Retina (tissue), 1 donor: Measurements from ENCODE around the gene LURAP1L.

Source experiments
- DNase-seq: peaks from one replicate; pipeline ENCODE4 v3.0.0-alpha.2; 2016

Gene LURAP1L

GRCh38 chr9:12813960-12814876, 39.4 kb downstream of the LURAP1L start:
- DNase-seq: peak; percentile 36

DNA sequence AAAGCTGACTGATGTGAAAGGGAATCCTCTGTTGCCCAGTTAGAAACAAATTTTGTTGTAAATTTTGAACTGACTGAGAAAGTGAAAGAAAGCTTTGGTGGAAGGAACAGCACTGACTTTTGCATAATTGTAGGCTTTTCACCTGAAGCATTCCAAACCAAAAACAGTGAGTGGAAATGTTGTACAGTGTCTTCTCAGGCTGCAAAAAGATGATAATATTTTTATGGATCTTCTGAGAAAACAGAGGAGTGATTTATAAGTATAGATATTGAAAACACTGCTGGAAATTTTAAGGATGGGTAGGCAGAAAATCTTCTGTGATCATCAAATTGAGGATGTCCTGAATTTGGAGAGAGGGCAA, 40.0 kb downstream of the LURAP1L start:
- DNase-seq: no peak

- DNase-seq: no peak
These were observed 41.1 kb downstream of the LURAP1L start for GRCh38 chr9:12815888-12816287.

DNA sequence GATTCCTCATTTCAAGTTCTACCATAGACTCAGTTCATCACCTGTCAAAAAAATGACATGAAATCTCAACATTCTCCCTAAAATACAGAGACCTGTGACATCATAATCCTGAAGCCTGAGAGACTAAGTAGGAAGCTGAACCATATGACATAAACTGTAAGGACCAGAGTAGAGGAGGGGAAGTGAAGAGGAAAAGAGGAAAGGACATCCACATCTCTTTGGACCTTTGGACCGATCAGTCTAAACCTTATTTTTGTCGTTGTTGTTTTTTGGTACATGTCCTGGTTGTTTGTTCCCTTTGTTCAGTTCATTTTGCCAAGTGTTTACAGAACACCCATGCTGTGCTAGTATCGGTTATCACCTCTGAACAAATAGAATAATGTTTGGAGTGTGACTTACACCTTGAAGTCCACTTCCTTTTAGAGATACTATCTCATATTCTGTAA, 41.9 kb downstream of the LURAP1L start:
- DNase-seq: no peak

DNA sequence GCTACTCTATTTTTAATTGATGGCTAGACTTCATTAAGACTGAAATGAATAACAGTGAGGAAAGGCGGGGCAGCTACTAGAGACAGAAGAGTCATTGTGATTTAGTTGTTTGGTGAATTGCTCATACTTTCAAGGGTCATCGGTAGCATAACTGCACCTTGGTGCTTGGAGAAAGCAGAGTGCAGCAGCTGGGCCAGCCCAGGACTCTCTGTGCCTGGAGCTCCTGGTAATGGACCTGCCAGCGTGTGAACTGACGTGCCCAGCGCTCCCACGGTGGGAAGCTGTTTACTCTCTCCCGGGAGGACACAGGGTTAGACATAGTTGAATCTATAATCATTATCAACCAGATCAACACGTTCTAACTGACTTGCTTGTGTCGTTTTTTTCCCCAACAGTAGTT, 42.9 kb downstream of the LURAP1L start:
- DNase-seq: peak; percentile 18

DNA sequence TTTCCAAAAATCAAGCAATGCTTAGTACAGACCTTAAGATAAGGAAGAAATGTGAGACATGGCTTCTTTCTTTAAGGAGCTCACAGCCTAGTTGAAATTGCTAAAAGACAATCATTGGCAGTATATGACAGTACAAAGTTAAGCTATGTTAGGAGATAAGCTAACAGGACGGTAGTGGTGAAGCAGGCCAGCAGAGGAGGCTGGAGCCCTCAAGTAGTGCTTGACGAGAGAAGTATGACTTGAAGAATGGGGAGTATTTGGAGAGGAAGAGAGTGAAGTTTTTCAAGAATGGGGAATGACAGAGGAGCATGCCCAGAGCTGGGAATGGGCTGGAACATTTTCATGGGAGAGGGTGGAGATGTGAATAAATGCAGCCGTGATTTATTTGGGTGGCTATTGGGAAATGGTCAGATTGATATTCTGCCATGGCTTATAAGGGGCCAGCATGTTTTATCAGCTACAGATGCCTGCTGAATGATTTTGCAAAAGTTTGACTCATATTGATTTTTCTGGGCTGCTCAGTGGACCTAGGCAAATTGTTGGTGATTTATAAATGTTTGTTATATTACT, 43.7 kb downstream of the LURAP1L start:
- no peak for DNase-seq

DNA sequence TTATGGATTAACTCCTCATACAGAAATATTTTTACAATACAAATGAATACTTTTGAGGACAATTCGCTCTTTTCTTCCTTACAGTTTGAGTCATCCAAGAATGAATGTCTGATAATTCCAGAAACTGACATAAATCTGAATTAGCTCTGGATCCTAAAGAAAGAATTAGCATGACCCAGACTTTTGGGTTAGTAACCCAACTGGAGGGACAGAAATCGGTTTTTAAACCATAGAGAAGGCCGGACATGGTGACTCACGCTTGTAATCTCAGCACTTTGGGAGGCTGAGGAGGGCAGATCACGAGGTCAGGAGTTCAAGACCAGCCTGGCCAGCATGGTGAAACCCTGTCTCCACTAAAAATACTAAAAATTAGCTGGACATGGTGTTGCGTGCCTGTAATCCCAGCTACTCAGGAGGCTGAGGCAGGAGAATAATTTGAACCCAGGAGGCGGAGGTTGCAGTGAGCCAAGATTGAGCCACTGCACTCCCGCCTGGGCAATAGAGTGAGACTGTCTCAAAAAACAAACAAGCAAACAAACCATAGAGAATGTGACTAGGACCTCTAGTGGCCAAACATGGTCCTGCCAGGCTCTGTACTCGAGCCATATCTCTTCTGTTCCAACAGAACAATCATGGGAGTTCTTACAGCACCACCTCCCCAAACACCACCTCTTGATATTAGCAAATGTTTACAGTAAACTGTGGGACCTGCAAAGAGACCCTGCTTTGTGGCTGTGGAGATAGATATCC, 44.8 kb downstream of the LURAP1L start:
- DNase-seq: no peak

GRCh38 chr9:12822111-12822510, 47.3 kb downstream of the LURAP1L start:
- DNase-seq: no peak

DNA sequence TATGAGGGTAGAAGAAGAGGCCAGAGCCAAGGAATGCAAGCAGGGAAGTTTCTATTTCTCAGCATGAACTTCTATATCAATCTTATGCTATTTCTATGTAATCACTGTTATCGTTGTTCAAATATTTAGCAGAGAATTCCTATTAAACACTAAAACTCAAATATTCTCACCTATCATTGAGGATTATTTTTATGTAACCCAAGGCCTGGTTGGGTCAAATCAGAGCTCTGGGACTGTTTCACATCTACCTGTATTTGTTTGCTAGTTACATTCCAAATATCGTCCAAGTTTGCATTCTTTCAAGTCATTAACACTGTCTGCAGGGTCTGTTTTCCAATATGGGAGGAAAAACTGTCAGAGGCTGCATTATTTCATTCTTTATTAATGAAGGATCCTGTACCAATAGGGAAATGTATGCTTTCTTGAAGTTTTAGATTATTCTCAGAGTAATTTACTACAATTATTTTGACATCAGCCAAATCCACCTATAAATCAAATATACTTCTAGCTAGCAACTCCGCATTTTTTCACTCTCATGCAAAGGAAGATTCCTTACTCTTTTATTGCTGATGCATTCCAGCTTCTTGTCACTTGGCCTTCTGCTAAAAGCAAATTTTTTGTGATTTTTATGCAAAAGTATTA, 52.2 kb downstream of the LURAP1L start:
- DNase-seq: no peak

DNA sequence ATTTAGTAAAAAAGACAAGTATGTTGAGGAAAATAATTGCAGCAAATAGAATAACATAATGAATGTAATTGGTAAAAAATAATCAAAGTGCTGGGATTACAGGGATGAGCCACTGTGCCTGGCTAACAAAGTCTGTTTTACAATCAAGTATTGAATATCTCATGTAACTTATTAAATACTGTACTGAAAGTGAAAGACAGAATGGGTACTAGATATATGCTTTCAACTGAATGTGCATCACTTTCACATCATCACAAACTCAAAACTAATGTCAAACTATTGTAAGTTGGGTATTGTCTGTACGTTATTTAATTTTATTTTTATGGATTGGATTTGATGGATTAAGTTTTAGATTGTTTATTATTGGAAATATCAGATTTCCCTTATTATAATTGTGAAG, 58.9 kb downstream of the LURAP1L start:
- no peak for DNase-seq

GRCh38 chr9:12838546-12838945, 63.7 kb downstream of the LURAP1L start:
- DNase-seq: no peak

- no peak for DNase-seq
These were observed 68.9 kb downstream of the LURAP1L start for GRCh38 chr9:12843735-12844134.

- no peak for DNase-seq
These were observed 71.2 kb downstream of the LURAP1L start for GRCh38 chr9:12846035-12846434.

- no peak for DNase-seq
These were observed 72.7 kb downstream of the LURAP1L start for GRCh38 chr9:12847561-12847960.

DNA sequence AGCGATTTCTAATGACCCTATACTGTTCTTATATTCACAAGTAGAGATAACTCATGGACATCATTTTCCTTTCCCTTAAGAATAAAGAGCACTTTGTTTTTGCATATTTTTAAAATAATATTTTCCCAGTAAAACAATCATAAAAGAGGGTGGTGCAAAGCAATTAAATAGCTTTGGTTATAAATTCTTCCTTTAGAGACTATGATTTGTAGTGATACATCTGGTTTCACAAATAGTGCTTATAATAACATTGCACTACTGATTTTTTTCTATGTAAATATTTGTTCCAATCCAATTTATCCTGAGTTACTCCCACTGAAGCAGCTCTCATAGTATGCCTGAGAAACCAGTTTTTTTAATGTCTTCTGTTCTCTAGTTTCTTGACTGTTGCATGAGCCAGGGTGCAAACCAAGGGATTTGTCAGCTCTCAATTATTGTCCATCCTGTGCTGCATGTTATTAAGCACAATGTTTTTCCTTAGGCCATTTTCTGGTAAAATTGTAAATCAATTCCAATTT, 74.7 kb downstream of the LURAP1L start:
- DNase-seq: no peak

- DNase-seq: no peak
These were observed 76.7 kb downstream of the LURAP1L start for GRCh38 chr9:12851341-12852090.

GRCh38 chr9:12853051-12853450, 78.2 kb downstream of the LURAP1L start:
- no peak for DNase-seq

GRCh38 chr9:12854221-12854620, 79.4 kb downstream of the LURAP1L start:
- DNase-seq: no peak

- DNase-seq: no peak
These were observed 80.2 kb downstream of the LURAP1L start for GRCh38 chr9:12855066-12855465.

DNA sequence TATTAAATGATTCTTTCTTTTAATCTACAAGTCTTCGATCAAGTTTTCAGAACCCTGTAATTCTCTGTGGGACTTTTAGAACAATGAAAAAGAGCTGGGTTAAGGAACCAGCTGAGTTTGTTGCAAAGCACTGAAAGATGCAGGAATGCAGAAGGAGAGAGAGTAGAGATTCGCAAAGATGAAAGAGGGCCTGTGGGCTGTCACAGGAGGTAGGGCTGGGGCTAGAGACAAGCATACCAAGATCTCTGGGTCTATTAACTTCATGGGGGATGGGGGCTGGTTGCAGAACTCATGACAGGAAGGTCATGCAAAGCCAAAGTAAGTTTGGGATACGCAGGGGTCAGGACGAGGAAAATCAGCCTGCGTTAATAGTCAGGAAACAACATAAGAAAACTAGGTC, 81.8 kb downstream of the LURAP1L start:
- no peak for DNase-seq

GRCh38 chr9:12859704-12860251, 85.0 kb downstream of the LURAP1L start:
- DNase-seq: no peak

- no peak for DNase-seq
These were observed 86.2 kb downstream of the LURAP1L start for GRCh38 chr9:12860998-12861397.
